Erythroblast (primary cell): ENCODE measurements around the gene DLGAP4.

Experiments used
- GATA1 ChIP-seq: IDR thresholded peaks from 2 replicates; pipeline ENCODE4 v1.6.1; 2011; ENCODE audit warnings: low read depth, mild to moderate bottlenecking, control low read depth, low read length, moderate library complexity
- POLR2A ChIP-seq: IDR thresholded peaks from 2 replicates; pipeline ENCODE4 v1.6.1; 2011; ENCODE audit warnings: mild to moderate bottlenecking, low read length

DNA sequence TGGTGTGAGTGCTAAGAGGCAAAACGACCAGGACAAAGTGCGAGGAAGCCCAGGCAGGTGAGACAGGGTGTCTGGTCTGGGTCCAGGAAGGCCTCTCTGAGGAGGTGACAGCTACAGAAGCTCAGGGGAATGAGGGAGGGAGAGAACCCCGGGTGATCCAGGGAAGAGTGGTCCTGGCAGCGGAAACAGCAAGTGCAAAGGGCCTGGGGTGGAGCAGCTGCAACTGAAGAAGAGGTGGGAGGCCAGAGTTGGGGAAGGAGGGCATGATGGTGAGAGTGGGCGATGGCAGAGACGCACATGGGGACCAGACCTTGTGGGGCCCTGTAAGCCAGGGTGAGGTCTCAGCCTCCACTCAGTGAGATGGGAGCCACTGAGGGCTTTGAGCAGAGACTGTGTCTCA lies 45.8 kb downstream of the DLGAP4 start:
- TF ChIP-seq POLR2A (no peak), GATA1 (no peak)
